Activated CD8-positive, alpha-beta memory T cell treated with anti-CD3 and anti-CD28 coated beads, Interleukin-2, amount 50 U/mL, for 1 hour (primary cell): Measurements from ENCODE around the gene AP4B1.
"Not testable (repeated sequence)": the region's sequence is repeated elsewhere in the genome, so short reads cannot be mapped to it uniquely, and the experiment has no call there.

Source experiments
- DNase-seq: peaks from one replicate; pipeline ENCODE4 v3.0.0-alpha.2; 2020; ENCODE audit errors: extremely low read depth

AP4B1 gene

GRCh38 chr1:113904674-113905434 is at the start of gene AP4B1, which contains the start of gene DCLRE1B:
AP4B1 (minus strand) TSS chr1:113904799; CDS start chr1:113904717, 82 bp downstream.
DCLRE1B (plus strand) TSS chr1:113905326; CDS start chr1:113905587, 261 bp downstream.
- peak; percentile 97 for DNase-seq

GRCh38 chr1:113951719-113952118 is 47.1 kb upstream of the AP4B1 start:
- no peak for DNase-seq

- no peak for DNase-seq
Measured at GRCh38 chr1:113950908-113951307, 46.3 kb upstream of the AP4B1 start.

GRCh38 chr1:113949007-113949406 is 44.4 kb upstream of the AP4B1 start:
- no peak for DNase-seq

- DNase-seq = not testable (repeated sequence)
Measured at GRCh38 chr1:113948151-113948550, 43.6 kb upstream of the AP4B1 start.

GRCh38 chr1:113947388-113948107 is 42.9 kb upstream of the AP4B1 start:
- no peak for DNase-seq

GRCh38 chr1:113946678-113947387 is 42.2 kb upstream of the AP4B1 start:
- DNase-seq = no peak

GRCh38 chr1:113946112-113946511 is 41.5 kb upstream of the AP4B1 start:
- no peak for DNase-seq

GRCh38 chr1:113945329-113945728 is 40.7 kb upstream of the AP4B1 start:
- no peak for DNase-seq

- no peak for DNase-seq
Measured at GRCh38 chr1:113943028-113943811, 38.6 kb upstream of the AP4B1 start.

GRCh38 chr1:113942527-113942926 is 37.9 kb upstream of the AP4B1 start:
- DNase-seq = no peak

- no peak for DNase-seq
Measured at GRCh38 chr1:113941245-113941559, 36.6 kb upstream of the AP4B1 start.

- no peak for DNase-seq
Measured at GRCh38 chr1:113940365-113941244, 36.0 kb upstream of the AP4B1 start.

GRCh38 chr1:113938192-113938591 is 33.6 kb upstream of the AP4B1 start:
- no peak for DNase-seq

- no peak for DNase-seq
Measured at GRCh38 chr1:113937146-113937545, 32.5 kb upstream of the AP4B1 start.

GRCh38 chr1:113935970-113936369 is 31.4 kb upstream of the AP4B1 start:
- no peak for DNase-seq

- no peak for DNase-seq
Measured at GRCh38 chr1:113935176-113935575, 30.6 kb upstream of the AP4B1 start.

- DNase-seq = no peak
Measured at GRCh38 chr1:113934511-113935055, 30.0 kb upstream of the AP4B1 start.

GRCh38 chr1:113934006-113934405 is 29.4 kb upstream of the AP4B1 start:
- no peak for DNase-seq

GRCh38 chr1:113931451-113931851 is 26.9 kb upstream of the AP4B1 start:
- no peak for DNase-seq
